Stimulated activated CD8-positive, alpha-beta memory T cell treated with anti-CD3 and anti-CD28 coated beads, Interleukin-4, amount 100 ng/mL, for 24 hours (primary cell): Measurements from ENCODE around the gene ERI3.
A peak's percentile ranks its signal among the peaks of the same experiment; 100 is the strongest.

Experiments used
- DNase-seq: peaks from one replicate; pipeline ENCODE4 v3.0.0-alpha.2; 2020; ENCODE audit warnings: low read depth

ERI3 gene

DNA sequence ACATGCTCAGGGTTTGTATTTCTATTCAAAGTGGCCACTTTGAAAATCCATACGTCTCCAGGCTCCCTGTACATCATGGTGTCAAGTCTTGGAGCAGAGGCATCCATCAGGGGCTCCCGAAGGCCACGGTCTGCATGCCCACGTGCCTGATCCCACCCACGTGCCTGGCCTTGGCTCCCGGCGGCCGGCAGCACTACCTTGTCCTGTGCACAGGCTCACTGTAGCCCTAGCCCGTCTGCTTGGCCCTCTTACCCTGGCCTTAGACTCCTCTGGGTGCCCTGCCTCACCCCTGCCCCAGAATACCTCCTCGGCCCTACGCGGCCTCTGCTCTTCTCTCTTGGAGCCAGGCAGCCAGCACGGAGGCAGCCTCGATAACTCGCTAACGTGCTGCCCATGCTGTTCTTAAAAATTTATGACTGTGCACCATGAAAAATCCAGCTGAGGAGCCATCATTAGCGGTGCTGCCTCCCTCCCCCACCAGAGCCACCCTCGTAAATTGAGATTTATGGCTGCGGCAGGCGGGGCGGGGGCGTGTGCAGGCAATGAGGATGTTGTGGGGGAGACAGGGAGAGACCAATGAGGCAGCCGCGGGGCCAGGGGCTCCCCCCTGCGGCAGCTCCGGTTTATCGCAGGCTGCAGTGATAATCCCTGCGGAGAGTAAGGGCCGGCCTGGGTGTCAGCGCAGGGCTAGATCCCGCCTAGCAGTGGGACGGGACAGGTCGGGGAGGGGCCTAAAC, 117.2 kb downstream of the ERI3 start:
- DNase-seq, result peak; percentile 30

DNA sequence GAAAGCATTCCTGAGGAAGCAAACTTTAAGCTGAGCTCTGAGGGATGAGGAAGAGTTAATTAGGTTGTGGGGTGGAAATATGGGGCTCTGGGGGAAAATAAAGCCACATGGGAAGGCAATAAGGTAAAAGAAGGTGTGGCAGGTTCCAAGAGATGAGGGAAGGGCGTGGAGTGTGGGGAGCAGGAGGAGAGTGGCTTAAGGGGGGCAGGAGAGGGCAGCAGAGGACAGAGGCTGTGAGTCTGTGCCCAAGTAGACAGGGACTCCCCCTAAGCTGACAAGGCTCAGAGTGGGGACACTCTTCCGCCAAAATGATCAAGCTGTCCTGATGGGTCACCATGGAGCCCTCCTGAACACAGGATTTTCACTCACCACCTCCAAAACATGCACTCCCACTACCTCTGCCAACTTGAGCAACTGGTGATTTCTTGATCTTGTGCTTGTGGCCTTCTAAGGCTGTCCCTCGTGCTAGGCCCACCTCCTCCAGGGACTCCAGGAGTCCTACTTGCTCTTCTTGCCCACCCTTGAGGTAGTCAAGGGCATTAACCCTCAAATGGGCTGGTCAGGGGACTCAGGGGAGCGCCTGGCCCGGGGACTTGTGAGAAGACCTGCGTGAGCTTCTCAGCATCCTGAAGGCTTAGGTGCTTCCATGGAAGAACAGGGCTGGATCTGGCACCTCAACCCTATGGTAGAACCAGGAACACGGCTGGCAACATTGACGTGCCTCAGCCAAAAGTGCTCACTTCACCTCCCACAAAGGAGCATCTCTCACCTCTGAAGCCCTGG, 118.4 kb downstream of the ERI3 start:
- DNase-seq, result no peak

DNA sequence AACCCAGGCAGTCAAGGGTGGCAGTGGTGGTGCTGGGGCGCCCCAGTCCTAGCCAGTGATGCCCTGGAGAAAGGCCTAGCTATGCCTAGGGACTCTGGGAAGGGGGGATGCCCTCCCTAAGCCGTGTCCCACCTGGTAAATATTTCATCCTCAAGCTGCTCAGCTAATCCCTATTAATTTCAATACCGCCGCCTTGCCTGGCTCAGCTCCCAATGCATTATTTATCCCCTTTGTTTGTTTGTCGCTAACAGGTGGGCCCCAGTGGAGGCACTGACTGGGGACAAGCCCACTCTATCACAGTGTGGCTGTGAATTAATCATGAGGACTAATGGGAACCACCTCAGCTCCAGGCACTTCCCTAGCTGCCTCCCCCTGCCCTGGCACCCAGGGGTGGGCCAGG, 119.2 kb downstream of the ERI3 start:
- no peak for DNase-seq

DNA sequence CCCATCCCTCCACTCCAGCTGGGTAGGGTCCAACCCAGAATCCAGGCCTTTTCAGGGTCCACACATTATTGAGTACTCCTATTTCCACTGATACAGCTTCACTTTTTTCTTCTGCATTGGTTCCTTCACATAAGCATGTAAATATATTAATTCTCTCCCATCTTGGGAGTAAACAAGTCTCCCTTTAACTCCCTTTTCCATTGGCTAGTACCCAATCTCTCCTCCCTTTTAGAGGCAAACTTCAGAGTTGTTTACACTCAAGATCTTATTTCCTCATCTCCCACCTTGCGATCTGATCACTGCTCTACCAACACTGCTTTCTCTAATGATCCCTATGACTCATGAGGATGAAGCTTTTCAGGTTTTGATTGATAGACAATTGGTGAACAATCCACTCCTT, 121.5 kb downstream of the ERI3 start:
- DNase-seq, result no peak

DNA sequence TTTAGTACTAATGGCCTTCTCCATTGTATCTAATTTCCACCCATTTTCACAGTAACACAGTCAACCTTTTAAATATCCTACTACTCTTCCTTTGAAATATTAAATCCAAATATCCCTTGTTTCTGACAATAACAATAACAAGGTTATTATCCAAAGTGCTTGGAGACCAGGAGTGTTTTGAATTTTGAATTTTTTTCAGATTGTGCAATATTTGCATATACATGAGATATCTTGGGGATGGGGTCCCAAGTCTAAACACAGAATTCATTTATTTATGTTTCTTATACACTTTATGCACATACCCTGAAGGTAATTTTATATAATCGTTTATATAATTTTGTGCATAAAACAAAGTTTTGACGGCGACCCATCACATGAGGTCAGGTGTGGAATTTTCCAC, 124.3 kb downstream of the ERI3 start:
- no peak for DNase-seq

DNA sequence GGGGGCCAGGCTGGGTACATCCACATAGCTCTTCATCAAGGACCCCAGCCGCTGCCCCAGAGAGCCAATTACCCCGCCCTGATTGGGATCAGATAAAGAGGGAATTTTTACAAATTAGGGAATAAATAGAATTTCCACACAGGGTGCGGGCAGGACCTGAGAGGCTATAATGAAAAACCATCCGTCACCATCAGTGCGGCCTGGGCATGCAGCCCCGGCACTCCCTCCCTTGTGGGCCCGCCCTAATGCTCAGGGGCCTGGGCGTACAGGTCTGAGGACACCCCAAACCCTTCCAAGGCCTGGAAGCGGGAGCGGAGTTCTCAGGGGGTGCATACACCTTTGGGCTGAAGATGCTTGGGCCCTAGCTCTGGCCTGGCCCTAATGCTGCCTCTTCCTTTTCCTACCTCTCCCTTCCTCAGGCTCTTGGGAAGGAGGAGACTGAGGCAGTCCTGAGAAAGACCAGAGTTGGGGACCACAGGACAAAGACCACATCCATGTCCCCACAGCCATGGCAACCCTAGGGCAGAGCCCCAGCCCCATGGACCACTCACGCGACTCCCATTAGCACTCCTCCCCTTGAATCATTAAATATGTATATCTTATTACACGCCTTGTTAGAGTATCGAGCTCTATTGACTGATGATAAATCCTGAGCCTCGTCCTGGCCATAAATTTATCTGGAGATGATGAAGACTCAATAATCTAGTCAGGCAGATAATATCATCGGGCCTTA, 125.5 kb downstream of the ERI3 start:
- DNase-seq, result no peak

DNA sequence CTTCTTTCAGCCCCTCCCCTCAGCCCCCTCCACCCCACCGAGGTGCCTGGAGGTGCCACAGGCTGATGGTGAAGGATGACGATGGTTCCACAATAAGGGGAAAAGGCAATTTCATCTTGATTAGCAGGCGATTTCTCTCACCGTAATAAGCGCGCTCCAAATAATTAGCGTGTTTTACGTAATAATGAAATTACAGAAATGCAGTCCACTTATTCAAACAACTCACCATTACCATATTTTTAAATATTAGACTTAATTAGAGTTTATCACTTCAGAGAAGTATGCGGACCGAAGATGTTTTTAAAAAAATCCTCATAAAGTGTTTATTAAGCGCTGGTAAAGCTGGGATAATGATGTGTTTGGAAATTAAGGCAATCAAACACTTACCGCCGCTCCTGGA, 126.8 kb downstream of the ERI3 start:
- no peak for DNase-seq

DNA sequence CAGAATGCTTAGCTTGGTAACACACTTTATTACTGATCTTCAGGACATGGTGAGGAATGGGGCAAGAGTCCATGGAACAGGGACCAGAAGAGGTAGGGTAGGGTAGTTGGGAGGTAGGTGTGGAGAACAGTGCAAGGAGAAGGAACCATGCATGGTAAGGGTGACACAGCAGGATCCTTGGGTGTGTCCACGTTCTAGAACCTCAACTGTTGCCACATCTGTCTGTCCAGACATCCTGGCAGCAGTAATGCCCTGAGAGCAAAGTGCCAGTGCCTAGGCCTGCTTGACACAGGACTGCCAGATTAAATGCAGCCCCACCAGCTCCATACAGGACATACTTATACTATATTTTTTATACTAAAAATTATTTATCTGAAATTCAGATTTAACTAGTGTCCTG, 127.8 kb downstream of the ERI3 start:
- DNase-seq, result no peak

DNA sequence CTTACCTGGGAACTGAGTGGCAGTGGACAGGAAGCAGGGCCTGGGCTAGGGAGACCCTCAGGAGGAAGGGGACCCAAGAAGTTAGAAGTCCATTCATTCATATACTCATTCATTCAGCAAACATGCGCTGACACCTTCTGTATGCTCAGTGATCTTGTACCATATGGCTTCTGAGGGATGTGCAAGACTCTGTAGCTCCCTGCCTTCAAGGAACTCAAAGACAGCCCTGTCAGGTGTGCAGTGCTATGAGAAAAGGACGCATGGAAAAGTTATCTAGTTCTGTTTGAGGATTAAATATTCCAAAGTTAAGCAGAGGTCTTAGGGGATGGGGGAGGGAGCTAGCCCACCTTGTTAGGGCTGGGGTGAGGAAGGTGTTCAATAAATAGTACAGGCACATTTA, 129.3 kb downstream of the ERI3 start:
- no peak for DNase-seq

DNA sequence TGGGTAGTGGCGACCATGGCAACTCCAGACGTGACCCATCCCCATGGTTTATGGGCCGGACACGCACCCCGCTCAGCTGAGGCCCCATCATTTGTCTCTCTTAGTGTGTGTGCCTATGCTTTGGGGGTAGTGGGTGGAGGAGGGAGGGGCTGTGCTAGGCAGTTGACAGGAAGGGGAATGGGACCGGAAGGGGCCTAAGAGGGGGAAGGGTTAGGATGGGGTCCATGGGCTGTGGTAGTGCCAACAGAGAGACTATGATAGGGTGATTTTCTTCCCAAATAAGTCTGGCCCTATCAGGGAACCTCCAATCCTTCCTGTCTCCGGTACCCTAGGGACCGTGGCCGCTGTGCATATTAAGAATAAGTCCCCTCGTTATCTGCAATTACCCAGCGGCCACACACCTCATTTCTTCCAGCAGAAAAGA, 131.9 kb downstream of the ERI3 start:
- no peak for DNase-seq

DNA sequence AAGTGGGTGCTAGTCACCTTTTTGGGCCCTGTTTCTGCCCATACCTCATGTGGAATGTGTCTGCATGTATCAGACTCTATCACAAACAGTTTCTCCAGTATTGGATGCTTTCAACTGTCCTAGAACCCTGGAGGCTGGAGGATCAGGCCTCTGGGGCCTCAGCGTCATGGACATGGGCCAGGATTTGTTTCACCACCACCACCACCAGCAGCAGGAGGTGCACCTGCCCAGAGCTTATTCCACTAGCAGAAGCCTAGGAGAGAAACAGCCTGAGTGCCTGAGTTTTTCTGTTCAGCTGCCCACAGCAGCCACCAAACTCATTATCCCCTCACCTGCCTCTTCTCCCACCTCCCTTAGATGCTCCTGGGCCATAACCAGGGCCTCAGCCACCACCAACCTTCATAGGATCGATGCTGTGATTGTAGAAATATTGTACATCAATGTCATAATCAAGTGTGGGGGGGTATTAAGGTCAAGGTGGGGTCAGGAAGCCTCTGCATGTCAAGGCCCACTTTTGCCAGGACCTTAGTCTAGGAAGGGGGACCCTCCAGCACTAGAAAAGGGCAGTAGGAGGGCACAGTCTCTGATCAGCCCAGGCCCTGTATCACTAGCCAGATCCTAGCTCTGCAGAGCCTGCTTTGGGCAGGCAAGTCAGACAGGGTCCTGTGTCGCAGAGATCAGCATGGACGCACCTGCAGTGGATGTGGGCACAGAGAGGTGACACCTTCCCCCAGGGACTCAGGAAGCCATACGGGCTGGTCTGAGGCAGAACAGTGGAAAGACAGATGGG, 132.5 kb downstream of the ERI3 start:
- DNase-seq, result no peak

DNA sequence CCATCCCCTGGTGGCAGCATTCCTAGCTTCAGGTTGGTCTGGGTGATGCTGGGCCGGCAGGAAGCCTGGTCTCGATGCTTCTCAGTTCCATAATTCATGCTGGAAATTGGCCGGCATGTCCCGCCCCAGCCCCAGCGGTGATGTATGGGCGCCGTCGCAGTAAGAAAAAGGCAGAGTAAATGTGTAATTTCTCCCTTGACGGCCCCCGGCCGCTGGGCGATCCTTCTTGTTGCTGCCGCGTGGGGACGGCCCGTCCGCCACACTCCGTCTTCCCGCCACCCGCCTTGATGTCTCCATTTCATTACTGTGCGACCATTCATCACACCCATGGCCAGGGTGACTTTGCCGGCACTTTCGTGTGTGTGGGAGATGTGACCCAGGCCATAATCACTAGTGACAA, 133.3 kb downstream of the ERI3 start:
- no peak for DNase-seq

DNA sequence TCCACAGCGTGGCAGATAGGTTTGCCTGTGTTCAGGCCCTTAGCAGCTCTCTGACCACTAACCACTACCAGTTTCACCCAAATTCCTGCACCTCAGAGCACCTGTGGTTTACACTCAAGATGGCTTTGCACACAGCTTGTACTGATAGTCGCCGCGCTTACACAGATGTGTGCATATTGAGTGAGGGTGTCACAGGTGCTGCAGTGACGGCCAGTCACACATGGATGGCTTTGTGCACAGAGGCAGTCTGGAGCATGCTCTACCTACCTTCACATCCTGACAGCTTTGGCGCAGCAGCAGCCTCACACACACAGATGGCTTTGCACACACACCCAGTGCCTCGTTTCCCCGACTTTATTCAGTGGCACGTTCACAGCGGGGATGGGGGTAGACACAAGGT, 134.3 kb downstream of the ERI3 start:
- no peak for DNase-seq

DNA sequence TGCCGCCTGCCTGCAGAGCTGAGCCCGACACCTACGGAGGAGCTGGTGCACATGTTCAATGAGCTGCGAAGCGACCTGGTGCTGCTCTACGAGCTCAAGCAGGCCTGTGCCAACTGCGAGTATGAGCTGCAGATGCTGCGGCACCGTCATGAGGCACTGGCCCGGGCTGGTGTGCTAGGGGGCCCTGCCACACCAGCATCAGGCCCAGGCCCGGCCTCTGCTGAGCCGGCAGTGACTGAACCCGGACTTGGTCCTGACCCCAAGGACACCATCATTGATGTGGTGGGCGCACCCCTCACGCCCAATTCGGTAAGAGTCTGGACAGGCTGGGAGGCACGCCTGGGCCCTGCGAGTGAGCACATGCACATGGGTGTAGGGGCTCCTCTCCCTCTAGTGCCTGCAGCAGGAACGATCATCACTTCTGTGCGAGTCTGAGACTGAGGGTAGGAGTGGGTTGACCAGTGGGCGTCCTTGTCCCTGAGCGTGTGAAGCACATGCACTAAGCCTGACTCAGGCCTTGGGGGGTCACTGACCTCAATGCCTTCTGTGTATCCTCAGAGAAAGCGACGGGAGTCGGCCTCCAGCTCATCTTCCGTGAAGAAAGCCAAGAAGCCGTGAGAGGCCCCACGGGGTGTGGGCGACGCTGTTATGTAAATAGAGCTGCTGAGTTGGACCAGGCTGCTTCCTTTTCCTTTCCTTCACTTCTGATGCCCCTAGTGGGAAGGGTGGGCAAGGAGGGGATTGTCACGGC, 134.9 kb downstream of the ERI3 start:
- DNase-seq, result no peak

DNA sequence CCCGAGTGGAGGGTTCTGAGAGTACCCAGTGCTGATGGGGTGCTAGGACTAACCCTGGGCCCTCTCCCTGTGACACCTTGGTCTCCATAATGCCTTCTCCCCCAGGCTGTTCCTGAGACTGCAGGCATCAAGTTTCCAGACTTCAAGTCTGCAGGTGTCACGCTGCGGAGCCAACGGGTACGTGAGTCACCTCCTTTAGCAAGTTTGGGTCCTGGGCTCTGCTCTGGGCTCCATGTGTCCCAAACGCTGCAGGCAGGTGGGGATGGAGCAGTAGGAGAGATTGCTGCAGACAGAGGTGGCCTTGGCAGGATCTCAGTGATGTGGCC, 135.8 kb downstream of the ERI3 start:
- no peak for DNase-seq

DNA sequence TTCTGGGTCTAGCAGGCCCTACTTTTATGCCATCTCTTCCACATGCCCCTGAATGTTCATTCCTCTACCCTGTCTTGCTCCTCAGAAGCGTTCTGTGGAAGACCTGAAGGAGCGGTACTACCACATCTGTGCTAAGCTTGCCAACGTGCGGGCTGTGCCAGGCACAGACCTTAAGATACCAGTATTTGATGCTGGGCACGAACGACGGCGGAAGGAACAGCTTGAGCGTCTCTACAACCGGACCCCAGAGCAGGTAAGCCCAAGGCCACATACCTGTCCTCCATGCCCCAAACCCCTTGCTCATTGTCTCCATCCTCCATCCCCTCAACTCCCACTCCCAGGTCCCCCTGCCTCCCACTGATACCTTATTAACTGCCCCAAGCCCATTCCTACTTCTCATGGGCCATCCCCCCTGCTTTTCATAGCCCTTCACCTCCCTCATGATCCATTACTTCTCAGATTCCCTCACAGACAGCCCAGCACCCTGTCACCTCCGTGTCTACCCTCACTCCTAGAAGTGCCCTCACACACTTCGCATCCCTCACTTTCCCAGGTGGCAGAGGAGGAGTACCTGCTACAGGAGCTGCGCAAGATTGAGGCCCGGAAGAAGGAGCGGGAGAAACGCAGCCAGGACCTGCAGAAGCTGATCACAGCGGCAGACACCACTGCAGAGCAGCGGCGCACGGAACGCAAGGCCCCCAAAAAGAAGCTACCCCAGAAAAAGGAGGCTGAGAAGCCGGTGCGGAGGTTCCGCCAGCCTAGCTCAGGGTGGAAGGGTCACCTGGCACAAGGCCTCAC, 136.4 kb downstream of the ERI3 start:
- DNase-seq, result no peak

DNA sequence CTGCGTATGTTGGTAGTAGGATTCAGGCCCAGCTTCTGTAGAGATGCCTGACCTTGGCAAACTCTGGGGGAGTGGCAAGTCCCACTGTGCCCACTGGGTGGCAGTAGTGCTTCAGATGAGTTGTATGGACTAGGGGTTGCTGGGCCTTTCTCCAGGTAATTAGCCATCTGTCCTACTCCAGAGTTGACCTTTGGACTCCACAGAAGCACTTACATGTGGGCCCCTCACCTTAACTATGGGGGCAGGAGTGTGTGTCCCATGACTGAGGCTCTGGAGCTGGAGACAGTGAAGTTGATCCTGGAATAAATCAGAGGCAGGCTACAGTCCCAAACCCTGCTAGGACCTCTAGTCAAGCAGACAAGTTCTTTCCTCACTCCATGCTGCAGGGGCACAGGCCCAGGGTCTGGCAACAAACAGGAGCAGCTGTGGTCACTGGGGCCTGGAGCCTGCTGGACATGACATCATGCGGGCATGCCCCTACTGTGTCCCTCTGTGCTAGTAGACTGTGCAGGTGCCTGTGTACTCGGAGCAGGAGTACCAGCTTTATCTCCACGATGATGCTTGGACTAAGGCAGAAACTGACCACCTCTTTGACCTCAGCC, 137.1 kb downstream of the ERI3 start:
- peak; percentile 65 for DNase-seq

DNA sequence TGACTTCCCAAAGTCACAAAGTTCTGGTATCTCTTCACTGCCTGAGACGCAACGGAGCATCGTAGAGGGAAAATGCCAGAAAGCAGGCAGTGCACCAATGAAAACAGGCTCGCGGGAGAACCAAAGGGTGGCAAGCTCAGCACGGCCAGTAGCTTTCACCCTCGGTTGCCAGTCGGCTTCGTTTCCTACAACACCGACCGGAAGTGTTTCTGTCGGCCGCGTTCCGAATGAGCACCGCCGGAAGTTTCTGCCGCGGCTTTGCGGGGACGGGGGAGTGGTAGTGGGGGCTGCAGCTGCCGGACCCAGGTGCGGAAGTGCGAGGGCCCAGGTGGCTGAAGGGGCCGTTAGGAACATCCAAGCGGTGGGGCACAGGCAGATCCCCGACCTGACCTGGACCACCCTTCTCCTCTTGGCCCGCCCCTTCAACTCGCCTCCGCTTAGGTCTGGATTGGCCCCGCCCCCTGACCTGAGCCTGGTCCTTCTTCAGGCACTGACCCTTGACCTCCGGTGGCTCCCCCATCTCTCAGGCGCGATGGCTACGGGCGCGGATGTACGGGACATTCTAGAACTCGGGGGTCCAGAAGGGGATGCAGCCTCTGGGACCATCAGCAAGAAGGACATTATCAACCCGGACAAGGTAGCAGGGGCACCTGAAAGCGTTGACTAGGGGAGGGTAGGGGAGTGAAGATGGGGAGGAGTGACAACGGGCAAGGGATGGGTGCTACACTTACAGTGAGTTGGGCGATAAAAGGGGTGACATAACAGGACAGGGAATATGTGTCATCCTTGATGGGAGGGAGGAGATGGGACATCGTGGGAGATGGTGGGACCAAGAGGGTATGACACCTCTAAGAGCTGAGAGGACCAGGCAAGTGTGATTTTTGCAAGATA, 141.6 kb downstream of the ERI3 start, which contains the start of gene DMAP1:
DMAP1 (plus strand) TSS at position 250 of the 891 bp plus-strand sequence; CDS start at position 533, 283 bp downstream.
- peak; percentile 66 for DNase-seq
